Measurements from ENCODE around the gene CIC.

DNA sequence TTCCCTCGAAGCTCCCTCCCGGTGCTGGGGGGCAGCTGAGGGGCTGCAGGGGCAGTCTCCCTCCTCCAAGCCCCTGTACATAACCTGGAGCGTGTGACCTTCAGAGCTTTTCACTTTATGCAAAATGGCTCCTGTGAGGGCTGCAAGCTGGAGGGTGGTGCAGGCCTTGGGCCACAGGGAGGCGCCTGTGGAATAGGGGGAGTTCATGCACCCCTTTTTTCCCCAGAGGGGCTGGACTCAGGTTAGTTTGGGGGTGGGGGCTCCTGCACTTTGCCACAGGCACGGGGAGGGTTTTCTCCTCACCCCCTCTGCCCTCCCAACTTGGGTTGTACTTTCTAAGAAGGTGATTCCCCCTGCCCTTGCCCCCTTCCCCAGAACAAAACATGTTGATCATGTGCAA, 26.3 kb downstream of the CIC start:
- TF ChIP-seq, protein P1, sequence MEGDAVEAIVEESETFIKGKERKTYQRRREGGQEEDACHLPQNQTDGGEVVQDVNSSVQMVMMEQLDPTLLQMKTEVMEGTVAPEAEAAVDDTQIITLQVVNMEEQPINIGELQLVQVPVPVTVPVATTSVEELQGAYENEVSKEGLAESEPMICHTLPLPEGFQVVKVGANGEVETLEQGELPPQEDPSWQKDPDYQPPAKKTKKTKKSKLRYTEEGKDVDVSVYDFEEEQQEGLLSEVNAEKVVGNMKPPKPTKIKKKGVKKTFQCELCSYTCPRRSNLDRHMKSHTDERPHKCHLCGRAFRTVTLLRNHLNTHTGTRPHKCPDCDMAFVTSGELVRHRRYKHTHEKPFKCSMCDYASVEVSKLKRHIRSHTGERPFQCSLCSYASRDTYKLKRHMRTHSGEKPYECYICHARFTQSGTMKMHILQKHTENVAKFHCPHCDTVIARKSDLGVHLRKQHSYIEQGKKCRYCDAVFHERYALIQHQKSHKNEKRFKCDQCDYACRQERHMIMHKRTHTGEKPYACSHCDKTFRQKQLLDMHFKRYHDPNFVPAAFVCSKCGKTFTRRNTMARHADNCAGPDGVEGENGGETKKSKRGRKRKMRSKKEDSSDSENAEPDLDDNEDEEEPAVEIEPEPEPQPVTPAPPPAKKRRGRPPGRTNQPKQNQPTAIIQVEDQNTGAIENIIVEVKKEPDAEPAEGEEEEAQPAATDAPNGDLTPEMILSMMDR (IDR thresholded peaks at IDR 0.05) = no peak
- TF ChIP-seq POLR2A (IDR thresholded peaks at IDR 0.05) = no peak

All from body of pancreas (tissue), 4 donors.